A549 (cell line): ENCODE data around the gene HPCAL1.

ENCODE experiments used
- CTCF ChIP-seq: fragments of >200 bp; sonication (Bioruptor Twin); formaldehyde crosslinking; IDR thresholded peaks from 3 replicates; pipeline ENCODE4 v1.5.1; 2016
- MAFK ChIP-seq: fragments of 450-650 bp; IDR thresholded peaks from 2 replicates; pipeline ENCODE4 v1.6.1; 2014; ENCODE audit not compliant: partially characterized antibody
- MYC ChIP-seq: IDR thresholded peaks from 2 replicates; pipeline ENCODE4 v1.6.1; 2012; ENCODE audit warnings: mild to moderate bottlenecking, inconsistent platforms, low read length, improper control_type of control experiment, borderline replicate concordance
- NFE2L2 ChIP-seq: fragments of 150-350 bp; conservative IDR thresholded peaks from 2 replicates; pipeline ENCODE4 v1.6.1; 2014; ENCODE audit warnings: low read length
- REST ChIP-seq: fragments of 200-600 bp; sonication (generic); IDR thresholded peaks from 2 replicates; pipeline ENCODE4 v1.6.1; 2016; ENCODE audit warnings: antibody characterized with exemption, mild to moderate bottlenecking, moderate library complexity
- SMC3 ChIP-seq: fragments of >200 bp; sonication (Bioruptor Twin); formaldehyde crosslinking; IDR thresholded peaks from 3 replicates; pipeline ENCODE4 v1.6.1; 2018; ENCODE audit warnings: inconsistent platforms

DNA sequence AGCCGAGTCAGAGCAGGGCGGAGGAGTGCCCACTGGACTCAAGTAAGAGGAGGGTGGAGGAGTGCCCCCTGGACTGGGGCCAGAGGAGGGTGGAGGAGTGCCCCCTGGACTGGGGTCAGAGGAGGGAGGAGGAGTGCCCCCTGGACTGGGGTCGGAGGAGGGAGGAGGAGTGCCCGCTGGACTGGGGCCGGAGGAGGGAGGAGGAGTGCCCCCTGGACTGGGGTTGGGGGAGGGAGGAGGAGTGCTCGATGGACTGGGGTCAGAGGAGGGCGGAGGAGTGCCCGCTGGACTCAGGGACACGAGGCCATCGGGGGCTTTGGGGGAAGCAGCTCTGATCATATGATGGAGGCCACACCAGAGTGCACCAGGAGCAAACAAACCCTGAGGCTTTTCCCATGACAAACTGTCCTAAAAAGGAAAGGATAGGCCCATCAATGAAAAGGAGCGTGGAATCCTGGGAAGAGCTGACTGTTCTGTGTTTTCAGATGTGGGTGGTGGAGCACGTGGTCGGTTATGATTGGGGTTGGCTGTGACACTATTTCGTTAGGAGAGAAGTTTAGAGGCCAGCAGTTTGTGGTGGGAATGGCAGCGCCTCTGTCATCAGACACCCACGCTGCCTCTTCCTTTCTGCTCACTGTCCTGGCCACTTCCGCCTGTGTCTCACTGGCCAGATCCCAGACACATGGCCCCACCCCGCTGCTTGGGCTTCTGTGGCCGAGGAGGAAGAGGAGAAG is 24.5 kb upstream of the HPCAL1 start:
- TF ChIP-seq CTCF (no peak), REST (no peak), MYC (no peak), NFE2L2 (no peak), SMC3 (no peak), MAFK (no peak)
